Stomach (tissue), 4 donors: ENCODE results near the gene BHLHA9.

Experiments used
- POLR2AphosphoS5 ChIP-seq, 3 donors: sonication (generic); formaldehyde crosslinking; IDR thresholded peaks; one replicate each; pipeline ENCODE4 v1.6.1; 2016; ENCODE audit warnings: antibody characterized with exemption in 3 of 3
- TF ChIP-seq, protein P1 (sequence below), 7 experiments: fragments of 450-650 bp in 4 of 7; fragments of 200-600 bp in 3 of 7; sonication (generic) in 3 of 7; IDR thresholded peaks; one replicate each; pipeline ENCODE4 v1.5.1; 2016 to 2019; ENCODE audit warnings: antibody characterized with exemption in 7 of 7, control low read depth in 2 of 7, mild to moderate bottlenecking in 1 of 7

GRCh38 chr17:1271441-1271840 lies 1.2 kb downstream of the BHLHA9 start:
- TF ChIP-seq, protein P1, sequence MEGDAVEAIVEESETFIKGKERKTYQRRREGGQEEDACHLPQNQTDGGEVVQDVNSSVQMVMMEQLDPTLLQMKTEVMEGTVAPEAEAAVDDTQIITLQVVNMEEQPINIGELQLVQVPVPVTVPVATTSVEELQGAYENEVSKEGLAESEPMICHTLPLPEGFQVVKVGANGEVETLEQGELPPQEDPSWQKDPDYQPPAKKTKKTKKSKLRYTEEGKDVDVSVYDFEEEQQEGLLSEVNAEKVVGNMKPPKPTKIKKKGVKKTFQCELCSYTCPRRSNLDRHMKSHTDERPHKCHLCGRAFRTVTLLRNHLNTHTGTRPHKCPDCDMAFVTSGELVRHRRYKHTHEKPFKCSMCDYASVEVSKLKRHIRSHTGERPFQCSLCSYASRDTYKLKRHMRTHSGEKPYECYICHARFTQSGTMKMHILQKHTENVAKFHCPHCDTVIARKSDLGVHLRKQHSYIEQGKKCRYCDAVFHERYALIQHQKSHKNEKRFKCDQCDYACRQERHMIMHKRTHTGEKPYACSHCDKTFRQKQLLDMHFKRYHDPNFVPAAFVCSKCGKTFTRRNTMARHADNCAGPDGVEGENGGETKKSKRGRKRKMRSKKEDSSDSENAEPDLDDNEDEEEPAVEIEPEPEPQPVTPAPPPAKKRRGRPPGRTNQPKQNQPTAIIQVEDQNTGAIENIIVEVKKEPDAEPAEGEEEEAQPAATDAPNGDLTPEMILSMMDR (IDR thresholded peaks at IDR 0.05) = no peak
- TF ChIP-seq POLR2AphosphoS5 (IDR thresholded peaks at IDR 0.05) = no peak
